ENCODE data around the gene ICOSLG.

- TF ChIP-seq CTCF (IDR thresholded peaks at IDR 0.05; ENCODE audit: insufficient read depth, low read length), result no peak
- TF ChIP-seq GABPA (IDR thresholded peaks at IDR 0.05; ENCODE audit: low read depth), result no peak
- TF ChIP-seq POLR2AphosphoS5 (IDR thresholded peaks at IDR 0.05; ENCODE audit: low read depth), result no peak
- TF ChIP-seq REST (IDR thresholded peaks at IDR 0.05; ENCODE audit: insufficient replicate concordance, low read depth), result no peak
These were observed 34.3 kb upstream of the ICOSLG start for GRCh38 chr21:44275041-44275440.

Measured in HL-60 (cell line).